CD4-positive, alpha-beta memory T cell (primary cell): ENCODE data around the gene PTGES3. TPM values are rescaled to one million over a fixed set of nuclear protein-coding genes. Genes with fewer than 3 reads are reported as not detected.

Source experiments
- CTCF ChIA-PET: fragments of 350-600 bp; sonication (Branson Sonifier 250); formaldehyde crosslinking; loops from one replicate; lab custom pipeline; 2021; ENCODE audit warnings: inconsistent platforms; ENCODE audit not compliant: partially characterized antibody; lab: Charles Lee
- POLR2A ChIA-PET: fragments of 350-600 bp; sonication (Branson Sonifier 250); formaldehyde crosslinking; loops from one replicate; lab custom pipeline; 2021; ENCODE audit not compliant: partially characterized antibody; lab: Charles Lee
- DNase-seq, 5 donors: peaks; one replicate each; pipeline versions ENCODE4 v3.0.0 to v3.0.0-alpha.2; 2020 to 2022; ENCODE audit warnings: mixed read lengths in 1 of 5
- H3K27ac ChIP-seq: one replicate; pipeline ENCODE4 v1.7.0; 2013; ENCODE audit warnings: low read depth, low read length
- H3K27me3 ChIP-seq: 2 replicates; pipeline ENCODE4 v1.7.0; 2013; ENCODE audit warnings: mild to moderate bottlenecking, low read length, moderate library complexity; ENCODE audit not compliant: insufficient read depth
- H3K36me3 ChIP-seq: 2 replicates; pipeline ENCODE4 v1.7.0; 2013; ENCODE audit warnings: mild to moderate bottlenecking, low read length, moderate library complexity; ENCODE audit not compliant: insufficient read depth
- H3K4me1 ChIP-seq: 2 replicates; pipeline ENCODE4 v1.7.0; 2013; ENCODE audit warnings: mild to moderate bottlenecking, low read length, moderate library complexity; ENCODE audit not compliant: insufficient read depth
- H3K4me3 ChIP-seq, 2 donors: one replicate each; pipeline ENCODE4 v1.7.0; 2013; ENCODE audit warnings: low read length in 2 of 2, mild to moderate bottlenecking in 1 of 2
- H3K9me3 ChIP-seq, 2 donors: one replicate each; pipeline ENCODE4 v1.7.0; 2013; ENCODE audit warnings: low read length in 2 of 2, control low read depth in 1 of 2; ENCODE audit not compliant: control insufficient read depth in 1 of 2
- H3K27ac Mint-ChIP-seq, 7 donors: one replicate each; pipeline ENCODE4 v1.8.0; 2020 to 2021; ENCODE audit warnings: mixed read lengths in 7 of 7, mild to moderate bottlenecking in 6 of 7, inconsistent platforms in 3 of 7, moderate library complexity in 3 of 7
- H3K27me3 Mint-ChIP-seq, 2 donors: one replicate each; pipeline ENCODE4 v1.8.0; 2020 to 2021; ENCODE audit warnings: mixed read lengths in 2 of 2
- H3K36me3 Mint-ChIP-seq, 2 donors: one replicate each; pipeline ENCODE4 v1.8.0; 2020 to 2021; ENCODE audit warnings: mixed read lengths in 2 of 2, inconsistent platforms in 1 of 2, mild to moderate bottlenecking in 1 of 2
- H3K4me1 Mint-ChIP-seq, 4 donors: one replicate each; pipeline ENCODE4 v1.8.0; 2020 to 2021; ENCODE audit warnings: mixed read lengths in 4 of 4, mild to moderate bottlenecking in 1 of 4
- H3K4me3 Mint-ChIP-seq, 8 donors: one replicate each; pipeline ENCODE4 v1.8.0; 2020 to 2021; ENCODE audit warnings: mixed read lengths in 8 of 8, mild to moderate bottlenecking in 7 of 8, moderate library complexity in 6 of 8, inconsistent platforms in 3 of 8
- H3K9me3 Mint-ChIP-seq, 8 donors: one replicate each; pipeline ENCODE4 v1.8.0; 2020 to 2021; ENCODE audit warnings: mixed read lengths in 8 of 8, mild to moderate bottlenecking in 5 of 8, inconsistent platforms in 3 of 8, moderate library complexity in 1 of 8
- intact Hi-C: fragments of 100-400 bp; cut with micrococcal nuclease; formaldehyde crosslinking; loops from one replicate; pipeline ENCODE4 v1.15.1; 2023
- polyA plus RNA-seq, 2 donors: library from polyadenylated mRNA; unstranded; fragments of 300-500 nt; fragmentation: Illumina TruSeq; gene quantifications; one replicate each; pipeline ENCODE4 v1.2.3, GENCODE V29; 2021
- total RNA-seq, 2 experiments: library from RNA; stranded (reverse); gene quantifications; one replicate each; pipeline ENCODE4 v1.2.3, GENCODE V29; 2021

PTGES3 gene
- total and polyA plus RNA-seq, 4 experiments from 2014 or later: 191 to 353 (median 228) TPM

GRCh38 chr12:56626701-56627100 is 61.4 kb downstream of the PTGES3 start:
- Histone ChIP-seq H3K36me3 (peaks cover 4% of the 10 kb centered on the region), H3K4me3 (no peak overlapping the region), H3K9me3 (no peaks in the 10 kb centered on the region), H3K27ac (no peak overlapping the region), H3K27me3 (no peaks in the 10 kb centered on the region), H3K4me1 (peaks cover 76% of the 10 kb centered on the region)
- intact Hi-C loops: no loop called here
- POLR2A ChIA-PET: interaction anchor here (0.8 to 6.6 kb wide), 4 partner anchors 9 to 61 kb away, joined by 3 to 67 read pairs (median 6); partner anchors contain the start of gene PTGES3
- H3K4me3 Mint-ChIP-seq: peak overlapping the region in 3 of 8 donors; percentile 5 to 6 (median 6)
- peaks cover 7 to 52% of the 10 kb centered on the region in 2 donors for H3K36me3 Mint-ChIP-seq
- no peak for DNase-seq
- H3K27me3 Mint-ChIP-seq: no peaks in the 10 kb centered on the region
- H3K9me3 Mint-ChIP-seq: peaks cover 0 to 2% (median 0%) of the 10 kb centered on the region in 8 donors
- H3K4me1 Mint-ChIP-seq: peaks cover 40 to 73% (median 60%) of the 10 kb centered on the region in 4 donors
- CTCF ChIA-PET: interaction anchor here (0.7 to 9.3 kb wide), 3 partner anchors 9 to 60 kb away, joined by 3 to 68 read pairs (median 4); no protein-coding TSS in a partner anchor
- peak overlapping the region; percentile 19 to 66 (median 49) for H3K27ac Mint-ChIP-seq

GRCh38 chr12:56622535-56622934 is 65.5 kb downstream of the PTGES3 start:
- H3K27me3 Mint-ChIP-seq: no peaks in the 10 kb centered on the region
- intact Hi-C loops: no loop called here
- H3K4me3 Mint-ChIP-seq: peak overlapping the region in 1 of 8 donors; percentile 10
- H3K27ac Mint-ChIP-seq: peak overlapping the region in 4 of 7 donors; percentile 45 to 71 (median 58)
- no peak for DNase-seq
- H3K9me3 ChIP-seq: no peaks in the 10 kb centered on the region
- POLR2A ChIA-PET: interaction anchor here (0.9 to 6.6 kb wide), 2 partner anchors 13 to 103 kb away, joined by 3 to 67 read pairs; partner anchors contain the start of gene NACA
- H3K36me3 ChIP-seq: peaks cover 12% of the 10 kb centered on the region
- no peak overlapping the region for H3K4me3 ChIP-seq
- H3K27ac ChIP-seq: no peak overlapping the region
- H3K36me3 Mint-ChIP-seq: peaks cover 19 to 58% of the 10 kb centered on the region in 2 donors
- CTCF ChIA-PET: interaction anchor here (1.4 to 9.3 kb wide), 3 partner anchors 13 to 23 kb away, joined by 3 to 68 read pairs (median 5); no protein-coding TSS in a partner anchor
- no peaks in the 10 kb centered on the region for H3K27me3 ChIP-seq
- H3K9me3 Mint-ChIP-seq: no peaks in the 10 kb centered on the region
- H3K4me1 ChIP-seq: peaks cover 70% of the 10 kb centered on the region
- H3K4me1 Mint-ChIP-seq: peaks cover 44 to 72% (median 57%) of the 10 kb centered on the region in 4 donors

GRCh38 chr12:56616925-56617324 is 71.2 kb downstream of the PTGES3 start:
- peaks cover 61% of the 10 kb centered on the region for H3K36me3 ChIP-seq
- H3K27ac ChIP-seq: no peak overlapping the region
- intact Hi-C loops: no loop called here
- H3K9me3 ChIP-seq: no peaks in the 10 kb centered on the region
- peaks cover 60 to 81% of the 10 kb centered on the region in 2 donors for H3K36me3 Mint-ChIP-seq
- POLR2A ChIA-PET: interaction anchor here (1.0 to 1.3 kb wide), 2 partner anchors 12 to 14 kb away, joined by 3 to 9 read pairs; partner anchors contain the start of gene BAZ2A
- peak overlapping the region in 3 of 7 donors; percentile 23 to 66 (median 48) for H3K27ac Mint-ChIP-seq
- peaks cover 21% of the 10 kb centered on the region for H3K4me1 ChIP-seq
- H3K4me3 ChIP-seq: no peak overlapping the region
- no peak for DNase-seq
- H3K27me3 Mint-ChIP-seq: no peaks in the 10 kb centered on the region
- CTCF ChIA-PET: interaction anchor here (1.0 to 1.1 kb wide), 2 partner anchors 12 to 20 kb away, joined by 3 to 5 read pairs; no protein-coding TSS in a partner anchor
- H3K9me3 Mint-ChIP-seq: no peaks in the 10 kb centered on the region
- no peak overlapping the region for H3K4me3 Mint-ChIP-seq
- H3K27me3 ChIP-seq: no peaks in the 10 kb centered on the region
- peaks cover 15 to 40% (median 24%) of the 10 kb centered on the region in 4 donors for H3K4me1 Mint-ChIP-seq

GRCh38 chr12:56616244-56616643 is 71.8 kb downstream of the PTGES3 start:
- Histone ChIP-seq H3K4me1 (peaks cover 15% of the 10 kb centered on the region), H3K27me3 (no peaks in the 10 kb centered on the region), H3K9me3 (no peaks in the 10 kb centered on the region), H3K36me3 (peaks cover 68% of the 10 kb centered on the region), H3K4me3 (no peak overlapping the region), H3K27ac (no peak overlapping the region)
- no peak overlapping the region for H3K4me3 Mint-ChIP-seq
- CTCF ChIA-PET: interaction anchor here (1.0 to 1.1 kb wide), 2 partner anchors 12 to 20 kb away, joined by 3 to 5 read pairs; no protein-coding TSS in a partner anchor
- DNase-seq: no peak
- no peaks in the 10 kb centered on the region for H3K27me3 Mint-ChIP-seq
- peak overlapping the region in 4 of 7 donors; percentile 51 to 78 (median 62) for H3K27ac Mint-ChIP-seq
- POLR2A ChIA-PET: no interaction called here
- peaks cover 67 to 87% of the 10 kb centered on the region in 2 donors for H3K36me3 Mint-ChIP-seq
- intact Hi-C loops: no loop called here
- H3K4me1 Mint-ChIP-seq: peaks cover 14 to 38% (median 23%) of the 10 kb centered on the region in 4 donors
- H3K9me3 Mint-ChIP-seq: no peaks in the 10 kb centered on the region

GRCh38 chr12:56614627-56615026 is 73.5 kb downstream of the PTGES3 start:
- Mint-ChIP-seq H3K9me3 (no peaks in the 10 kb centered on the region), H3K4me3 (peak overlapping the region in 1 of 8 donors; percentile 20), H3K4me1 (peaks cover 7 to 24% (median 10%) of the 10 kb centered on the region in 4 donors), H3K27me3 (no peaks in the 10 kb centered on the region), H3K36me3 (peaks cover 78 to 90% of the 10 kb centered on the region in 2 donors), H3K27ac (peak overlapping the region in 4 of 7 donors; percentile 22 to 68 (median 36))
- ChIA-PET CTCF (interaction anchor here (2.3 kb wide), 1 partner anchor 22 kb away, joined by 7 read pairs; no protein-coding TSS in a partner anchor), POLR2A (interaction anchor here (1.0 to 3.6 kb wide), 3 partner anchors 14 to 32 kb away, joined by 3 to 14 read pairs (median 3); partner anchors contain the start of gene ATP5F1B)
- intact Hi-C loops: no loop called here
- H3K27ac ChIP-seq: no peak overlapping the region
- peaks cover 7% of the 10 kb centered on the region for H3K4me1 ChIP-seq
- no peaks in the 10 kb centered on the region for H3K9me3 ChIP-seq
- H3K36me3 ChIP-seq: peaks cover 80% of the 10 kb centered on the region
- DNase-seq: no peak
- H3K27me3 ChIP-seq: no peaks in the 10 kb centered on the region
- no peak overlapping the region for H3K4me3 ChIP-seq

Other genes with a start within 250 kb of the PTGES3 start
- gene TIMELESS, start 238.9 kb downstream of the PTGES3 start, total RNA-seq: 1 to 10 TPM; 7.3 to 7.5 TPM
- 1 to 10 TPM; 3.2 to 5.1 TPM for gene TIMELESS, start 238.9 kb downstream of the PTGES3 start, polyA plus RNA-seq
- not detected for gene MIP, start 233.6 kb downstream of the PTGES3 start, total RNA-seq
- under 1 TPM; 0.09 to 0.32 TPM for gene MIP, start 233.6 kb downstream of the PTGES3 start, polyA plus RNA-seq
- 1 to 10 TPM; 6.5 to 6.9 TPM for gene SPRYD4, start 219.7 kb downstream of the PTGES3 start, total RNA-seq
- gene SPRYD4, start 219.7 kb downstream of the PTGES3 start, polyA plus RNA-seq: 1 to 10 TPM; 1.1 to 1.5 TPM
- gene GLS2, start 200.1 kb downstream of the PTGES3 start, total RNA-seq: 10 to 100 TPM in 1 of 2 experiments, 1 to 10 TPM in 1; 9.8 to 12.2 TPM
- 1 to 10 TPM; 4.2 to 5.0 TPM for gene GLS2, start 200.1 kb downstream of the PTGES3 start, polyA plus RNA-seq
- 1 to 10 TPM; 1.9 to 2.0 TPM for gene RBMS2, start 166.5 kb downstream of the PTGES3 start, total RNA-seq
- 1 to 10 TPM in 1 of 2 donors, under 1 TPM in 1; 0.39 to 1.2 TPM for gene RBMS2, start 166.5 kb downstream of the PTGES3 start, polyA plus RNA-seq
- 100 to 1,000 TPM; 206 to 212 TPM for gene BAZ2A, start 58.0 kb downstream of the PTGES3 start, total RNA-seq
- 10 to 100 TPM in 1 of 2 donors, 1 to 10 TPM in 1; 3.8 to 36.6 TPM for gene BAZ2A, start 58.0 kb downstream of the PTGES3 start, polyA plus RNA-seq
- 100 to 1,000 TPM; 243 to 256 TPM for gene ATP5F1B, start 42.3 kb downstream of the PTGES3 start, total RNA-seq
- 1,000 to 10,000 TPM in 1 of 2 donors, 100 to 1,000 TPM in 1; 771 to 1,156 TPM for gene ATP5F1B, start 42.3 kb downstream of the PTGES3 start, polyA plus RNA-seq
- 1,000 to 10,000 TPM; 1,184 to 1,255 TPM for gene NACA, start 37.0 kb upstream of the PTGES3 start, total RNA-seq
- gene NACA, start 37.0 kb upstream of the PTGES3 start, polyA plus RNA-seq: 1,000 to 10,000 TPM; 1,025 to 1,184 TPM
- 10 to 100 TPM; 30.2 to 34.3 TPM for gene PRIM1, start 64.0 kb upstream of the PTGES3 start, total RNA-seq
- 10 to 100 TPM; 45.0 to 46.9 TPM for gene PRIM1, start 64.0 kb upstream of the PTGES3 start, polyA plus RNA-seq
- 1 to 10 TPM in 1 of 2 experiments, under 1 TPM in 1; 0.78 to 1.9 TPM for gene HSD17B6, start 75.0 kb upstream of the PTGES3 start, total RNA-seq
- 1 to 10 TPM; 1.6 to 2.2 TPM for gene HSD17B6, start 75.0 kb upstream of the PTGES3 start, polyA plus RNA-seq
- not detected for gene SDR9C7, start 246.1 kb upstream of the PTGES3 start, total RNA-seq
- gene SDR9C7, start 246.1 kb upstream of the PTGES3 start, polyA plus RNA-seq: not detected